OCI-LY7 (cell line): ENCODE data around the gene PILRB.
"Not testable (repeated sequence)": the region's sequence is repeated elsewhere in the genome, so short reads cannot be mapped to it uniquely, and the experiment has no call there.

Experiments used
- EZH2phosphoT487 ChIP-seq: fragments of 200-600 bp; sonication (generic); IDR thresholded peaks from 2 replicates; pipeline ENCODE4 v1.6.1; 2018; ENCODE audit warnings: low read depth, borderline replicate concordance, mild to moderate bottlenecking, mixed run types, antibody characterized with exemption, low read length, moderate library complexity, mixed read lengths
- TF ChIP-seq, protein P1 (sequence below): fragments of 200-600 bp; sonication (generic); conservative IDR thresholded peaks from 2 replicates; pipeline ENCODE4 v1.5.1; 2014; ENCODE audit warnings: mild to moderate bottlenecking, antibody characterized with exemption, low read length, moderate library complexity, mixed read lengths

DNA sequence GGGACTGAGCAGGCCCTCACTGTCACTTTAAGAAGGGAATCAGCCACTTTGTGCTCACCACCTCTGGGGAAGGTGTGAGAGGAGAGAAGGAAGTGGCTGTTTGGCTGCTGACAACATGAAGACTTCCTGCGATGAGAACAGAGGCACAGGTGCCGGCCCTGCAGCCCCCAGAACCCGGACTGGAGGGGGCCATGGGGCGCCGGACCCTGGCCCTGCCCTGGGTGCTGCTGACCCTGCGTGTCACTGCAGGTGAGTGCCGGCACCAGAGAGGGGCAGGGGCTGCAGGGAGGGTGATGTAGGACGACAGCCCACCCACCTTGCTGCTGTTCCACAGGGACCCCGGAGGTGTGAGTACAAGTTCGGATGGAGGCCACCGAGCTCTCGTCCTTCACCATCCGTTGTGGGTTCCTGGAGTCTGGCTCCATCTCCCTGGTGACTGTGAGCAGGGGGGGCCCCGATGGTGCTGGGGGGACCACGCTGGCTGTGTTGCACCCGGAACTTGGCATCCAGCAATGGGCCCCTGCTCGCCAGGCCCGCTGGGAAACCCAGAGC is 5.6 kb upstream of the PILRB start:
- TF ChIP-seq, protein P1, sequence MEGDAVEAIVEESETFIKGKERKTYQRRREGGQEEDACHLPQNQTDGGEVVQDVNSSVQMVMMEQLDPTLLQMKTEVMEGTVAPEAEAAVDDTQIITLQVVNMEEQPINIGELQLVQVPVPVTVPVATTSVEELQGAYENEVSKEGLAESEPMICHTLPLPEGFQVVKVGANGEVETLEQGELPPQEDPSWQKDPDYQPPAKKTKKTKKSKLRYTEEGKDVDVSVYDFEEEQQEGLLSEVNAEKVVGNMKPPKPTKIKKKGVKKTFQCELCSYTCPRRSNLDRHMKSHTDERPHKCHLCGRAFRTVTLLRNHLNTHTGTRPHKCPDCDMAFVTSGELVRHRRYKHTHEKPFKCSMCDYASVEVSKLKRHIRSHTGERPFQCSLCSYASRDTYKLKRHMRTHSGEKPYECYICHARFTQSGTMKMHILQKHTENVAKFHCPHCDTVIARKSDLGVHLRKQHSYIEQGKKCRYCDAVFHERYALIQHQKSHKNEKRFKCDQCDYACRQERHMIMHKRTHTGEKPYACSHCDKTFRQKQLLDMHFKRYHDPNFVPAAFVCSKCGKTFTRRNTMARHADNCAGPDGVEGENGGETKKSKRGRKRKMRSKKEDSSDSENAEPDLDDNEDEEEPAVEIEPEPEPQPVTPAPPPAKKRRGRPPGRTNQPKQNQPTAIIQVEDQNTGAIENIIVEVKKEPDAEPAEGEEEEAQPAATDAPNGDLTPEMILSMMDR, result not testable (repeated sequence)
- TF ChIP-seq EZH2phosphoT487, result not testable (repeated sequence)
